Muscle of leg (tissue), 11 donors: Measurements from ENCODE around the gene CNIH2. TPM values are rescaled to one million over a fixed set of nuclear protein-coding genes. Genes with fewer than 3 reads are reported as not detected.

Source experiments
- DNase-seq: peaks from one replicate; pipeline ENCODE4 v3.0.0; 2013
- H3K27ac ChIP-seq: one replicate; pipeline ENCODE4 v1.5.1; 2013; ENCODE audit warnings: mild to moderate bottlenecking, low read length, control low read depth
- H3K27me3 ChIP-seq: one replicate; pipeline ENCODE4 v1.6.1; 2013; ENCODE audit warnings: low read length; ENCODE audit not compliant: control insufficient read depth, insufficient read depth
- H3K36me3 ChIP-seq: one replicate; pipeline ENCODE4 v1.6.1; 2013; ENCODE audit warnings: low read length; ENCODE audit not compliant: control insufficient read depth, insufficient read depth
- H3K4me1 ChIP-seq: one replicate; pipeline ENCODE4 v1.6.1; 2013; ENCODE audit warnings: low read length; ENCODE audit not compliant: control insufficient read depth, insufficient read depth
- H3K4me3 ChIP-seq: one replicate; pipeline ENCODE4 v1.5.1; 2013; ENCODE audit warnings: low read length, control low read depth
- H3K9me3 ChIP-seq: replicated peaks from 2 replicates; pipeline ENCODE4 v1.6.1; 2013; ENCODE audit warnings: low read depth, low read length; ENCODE audit not compliant: control insufficient read depth
- WGBS: methylation state at CpG from one replicate; pipeline ENCODE4 v1.1.5; 2013; ENCODE audit warnings: missing lambda C conversion rate; ENCODE audit not compliant: insufficient coverage; 5-methylcytosine and 5-hydroxymethylcytosine counted together
- polyA plus RNA-seq, 8 donors: library from polyadenylated mRNA; unstranded; fragments of 120-200 nt; gene quantifications; one replicate each; pipeline versions ENCODE4 v1.2.1 to v1.2.3, GENCODE V29; 2013; ENCODE audit warnings: inconsistent platforms in 1 of 8, low replicate concordance in 1 of 8; ENCODE audit not compliant: insufficient read length in 8 of 8, insufficient read depth in 1 of 8
- total RNA-seq: library from RNA; stranded (reverse); fragments of 120-200 nt; gene quantifications from one replicate; pipeline ENCODE4 v1.2.4, GENCODE V29; 2013

Gene CNIH2
- total and polyA plus RNA-seq, 9 donors, result 1.0 to 5.4 (median 4.1) TPM

GRCh38 chr11:66238786-66239413 lies 39.1 kb upstream of the CNIH2 start:
- Histone ChIP-seq H3K4me1 (peaks cover 43% of the 10 kb centered on the region), H3K4me3 (no peak overlapping the region), H3K9me3 (no peaks in the 10 kb centered on the region), H3K27ac (no peak overlapping the region), H3K36me3 (peaks cover 77% of the 10 kb centered on the region), H3K27me3 (no peaks in the 10 kb centered on the region)
- DNase-seq, result no peak
- 91% methylated on average over 16 of the region's 17 CpGs for WGBS

- no peak for DNase-seq
- H3K36me3 ChIP-seq, result peaks cover 73% of the 10 kb centered on the region
- H3K27ac ChIP-seq, result no peak overlapping the region
- no peaks in the 10 kb centered on the region for H3K9me3 ChIP-seq
- no peaks in the 10 kb centered on the region for H3K27me3 ChIP-seq
- 100% methylated on average over 1 of the region's 3 CpGs for WGBS
- H3K4me3 ChIP-seq, result no peak overlapping the region
- H3K4me1 ChIP-seq, result peaks cover 45% of the 10 kb centered on the region
Measured at GRCh38 chr11:66239511-66239910, 38.5 kb upstream of the CNIH2 start.

GRCh38 chr11:66239998-66240780 lies 37.8 kb upstream of the CNIH2 start:
- Histone ChIP-seq H3K9me3 (no peaks in the 10 kb centered on the region), H3K36me3 (peaks cover 73% of the 10 kb centered on the region), H3K4me1 (peaks cover 45% of the 10 kb centered on the region), H3K27ac (peak overlapping the region; percentile 85), H3K4me3 (no peak overlapping the region), H3K27me3 (no peaks in the 10 kb centered on the region)
- DNase-seq, result no peak
- 75% methylated on average over 12 of the region's 25 CpGs for WGBS

- no peaks in the 10 kb centered on the region for H3K27me3 ChIP-seq
- 100% methylated on average over 1 of the region's 9 CpGs for WGBS
- peaks cover 70% of the 10 kb centered on the region for H3K36me3 ChIP-seq
- H3K4me1 ChIP-seq, result peaks cover 45% of the 10 kb centered on the region
- H3K4me3 ChIP-seq, result no peak overlapping the region
- peak; percentile 57 for DNase-seq
- H3K27ac ChIP-seq, result peak overlapping the region; percentile 85
- no peaks in the 10 kb centered on the region for H3K9me3 ChIP-seq
Measured at GRCh38 chr11:66240781-66241136, 37.2 kb upstream of the CNIH2 start.

DNA sequence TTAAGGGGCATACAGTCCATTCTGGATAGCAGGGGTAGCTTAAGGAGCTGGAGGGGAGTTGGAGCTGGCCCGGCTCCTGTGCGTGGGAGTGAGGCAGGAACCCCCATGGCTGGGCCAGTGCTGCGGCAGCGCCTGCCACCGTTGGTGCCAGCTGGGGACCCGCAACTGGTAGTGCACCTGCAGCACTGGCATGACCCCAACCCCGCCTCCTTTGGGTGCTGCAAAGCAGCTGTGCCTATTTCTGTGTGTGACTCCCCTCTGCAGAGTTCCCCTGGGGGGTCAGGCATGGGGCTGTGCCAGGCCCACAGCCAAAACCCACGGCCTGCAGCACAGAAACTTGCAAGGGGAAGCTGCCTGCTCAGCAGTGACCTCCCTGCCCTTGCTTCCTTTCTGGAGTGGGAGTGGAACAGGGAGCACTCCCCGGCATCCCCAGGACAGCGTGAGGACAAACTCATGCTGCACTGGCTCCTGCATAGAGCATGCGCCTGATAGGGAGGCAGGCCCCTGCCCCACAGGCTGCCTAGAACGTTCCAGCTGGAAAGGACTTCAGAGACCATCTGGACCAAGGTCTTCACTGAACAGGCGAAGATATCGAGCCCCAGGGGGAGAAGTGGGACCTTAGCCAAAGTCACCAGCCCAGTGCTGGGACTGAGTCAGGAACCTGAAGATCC lies 35.7 kb upstream of the CNIH2 start:
- Histone ChIP-seq H3K9me3 (no peaks in the 10 kb centered on the region), H3K27me3 (no peaks in the 10 kb centered on the region), H3K4me1 (peaks cover 39% of the 10 kb centered on the region), H3K4me3 (no peak overlapping the region), H3K27ac (no peak overlapping the region), H3K36me3 (peaks cover 69% of the 10 kb centered on the region)
- DNase-seq, result no peak
- WGBS, result 67% methylated on average over 13 of the region's 14 CpGs

DNA sequence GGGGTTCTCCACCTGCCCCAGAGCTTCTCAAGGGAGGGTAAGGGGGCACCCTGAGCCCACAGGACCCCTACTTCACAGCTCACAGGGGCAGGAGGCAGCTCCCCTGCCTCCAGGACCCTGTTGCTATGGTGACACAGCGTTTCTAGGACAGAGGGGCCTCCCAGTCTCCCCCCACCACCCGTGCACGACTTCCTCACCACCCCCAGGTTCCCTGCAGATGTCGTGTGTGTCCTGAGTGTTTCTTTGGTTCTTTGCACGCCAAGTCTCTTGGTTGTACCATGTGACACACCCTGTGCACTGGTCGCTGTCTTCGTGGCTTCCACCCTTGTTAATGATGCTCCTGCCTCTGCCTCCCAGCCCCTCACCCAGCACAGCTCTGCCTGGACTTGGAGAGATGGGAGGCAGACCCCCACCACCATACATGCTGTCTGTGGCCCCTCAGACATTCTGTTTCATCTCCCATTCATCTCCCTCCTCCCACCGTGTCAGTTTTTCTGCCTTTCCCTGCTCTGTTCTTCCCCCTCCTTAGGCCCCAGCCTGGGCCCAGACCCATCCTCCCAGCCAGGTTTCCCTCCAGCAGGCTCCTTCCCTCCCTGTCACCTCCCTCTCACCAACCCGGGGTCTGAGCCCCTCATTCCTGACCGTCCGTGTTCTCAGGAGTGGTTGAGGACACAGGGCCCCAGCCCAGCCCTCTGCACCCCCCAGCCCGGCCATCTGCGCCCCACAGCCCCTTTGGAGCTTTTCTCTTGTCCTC lies 34.0 kb upstream of the CNIH2 start:
- Histone ChIP-seq H3K9me3 (no peaks in the 10 kb centered on the region), H3K27ac (peak overlapping the region; percentile 6), H3K4me1 (peaks cover 39% of the 10 kb centered on the region), H3K4me3 (no peak overlapping the region), H3K27me3 (no peaks in the 10 kb centered on the region), H3K36me3 (peaks cover 67% of the 10 kb centered on the region)
- WGBS, result 36% methylated on average over 9 of the region's 13 CpGs
- no peak for DNase-seq

GRCh38 chr11:66247295-66247694 lies 30.7 kb upstream of the CNIH2 start:
- Histone ChIP-seq H3K9me3 (no peaks in the 10 kb centered on the region), H3K36me3 (peaks cover 44% of the 10 kb centered on the region), H3K4me1 (peaks cover 17% of the 10 kb centered on the region), H3K27me3 (no peaks in the 10 kb centered on the region), H3K27ac (no peak overlapping the region), H3K4me3 (no peak overlapping the region)
- no peak for DNase-seq
- WGBS, result 89% methylated on average over 3 of the region's 4 CpGs

GRCh38 chr11:66247801-66248200 lies 30.2 kb upstream of the CNIH2 start:
- H3K36me3 ChIP-seq, result peaks cover 39% of the 10 kb centered on the region
- no peaks in the 10 kb centered on the region for H3K9me3 ChIP-seq
- no peak overlapping the region for H3K27ac ChIP-seq
- no peak for DNase-seq
- peaks cover 12% of the 10 kb centered on the region for H3K4me1 ChIP-seq
- no CpG with 5 or more reads among the region's 3 CpGs for WGBS
- H3K27me3 ChIP-seq, result no peaks in the 10 kb centered on the region
- H3K4me3 ChIP-seq, result no peak overlapping the region

DNA sequence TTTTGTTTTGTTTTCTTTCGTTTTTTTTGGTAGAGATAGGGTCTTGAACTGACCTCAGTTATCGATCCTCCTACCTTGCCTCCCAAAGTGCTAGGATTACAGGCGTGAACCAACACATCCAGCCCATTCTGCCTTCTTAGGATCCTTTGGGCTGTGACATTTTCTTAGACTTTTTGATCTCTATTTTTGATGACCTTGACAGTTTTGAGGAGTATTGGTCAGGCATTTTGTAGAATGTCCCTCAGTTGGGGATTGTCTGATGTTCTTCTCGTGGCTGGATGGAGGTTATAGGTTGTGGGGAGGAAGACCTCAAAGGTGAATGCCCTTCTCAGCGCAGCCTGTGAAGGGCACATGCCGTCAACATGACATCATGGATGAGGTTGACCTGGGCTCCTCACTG lies 29.1 kb upstream of the CNIH2 start:
- DNase-seq, result no peak
- WGBS, result no CpG with 5 or more reads among the region's 6 CpGs
- Histone ChIP-seq H3K36me3 (peaks cover 35% of the 10 kb centered on the region), H3K27ac (no peak overlapping the region), H3K27me3 (no peaks in the 10 kb centered on the region), H3K4me3 (no peak overlapping the region), H3K4me1 (peaks cover 2% of the 10 kb centered on the region), H3K9me3 (no peaks in the 10 kb centered on the region)

DNA sequence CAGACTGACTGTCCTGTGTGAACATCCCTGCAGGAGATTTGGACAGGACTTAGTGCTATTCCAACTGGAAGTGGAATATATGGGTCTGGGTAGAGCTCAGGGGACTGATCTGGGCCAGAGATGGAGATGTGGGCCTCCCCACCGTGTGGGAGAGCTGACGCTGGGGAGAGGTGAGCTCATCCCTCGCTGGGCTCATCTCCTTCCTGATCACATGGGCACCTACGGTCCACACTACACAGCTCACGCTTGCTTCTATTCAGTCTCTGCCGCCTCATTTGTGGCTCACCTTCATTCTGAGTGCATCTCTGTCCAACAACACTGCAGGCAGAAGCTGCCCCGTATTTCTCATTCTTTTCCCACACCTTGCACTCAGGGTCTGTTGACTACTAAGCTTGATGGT lies 26.2 kb upstream of the CNIH2 start:
- Histone ChIP-seq H3K27ac (no peak overlapping the region), H3K4me3 (no peak overlapping the region), H3K27me3 (peaks cover 3% of the 10 kb centered on the region), H3K36me3 (peaks cover 21% of the 10 kb centered on the region), H3K4me1 (peaks cover 3% of the 10 kb centered on the region), H3K9me3 (no peaks in the 10 kb centered on the region)
- WGBS, result no CpG with 5 or more reads among the region's 7 CpGs
- no peak for DNase-seq
